Endometrial microvascular endothelial cells (primary cell): ENCODE measurements around the gene ASPG. TPM values are rescaled to one million over a fixed set of nuclear protein-coding genes. Genes with fewer than 3 reads are reported as not detected.

Experiments
- in situ Hi-C: cut with HindIII; loops from 2 replicates; pipeline ENCODE4 v1.10.0; 2017; ENCODE audit warnings: low sequenced_read_pairs, low pct_unique_long_range_greater_than_20kb; ENCODE audit errors: inconsistent ontology term
- total RNA-seq: library from RNA; depleted of rRNA; stranded (reverse); fragments of >200 nt; gene quantifications from one replicate; pipeline ENCODE4 v1.2.3, GENCODE V29; 2015; ENCODE audit errors: inconsistent ontology term

Gene ASPG
- total RNA-seq, 1 donor from 2014 or later = not detected

- in situ Hi-C loops = no loop called here
Measured at GRCh38 chr14:104140213-104140462, 54.6 kb downstream of the ASPG start.

- in situ Hi-C loops = no loop called here
Measured at GRCh38 chr14:104140463-104141331, 55.2 kb downstream of the ASPG start.

- in situ Hi-C loops = no loop called here
Measured at GRCh38 chr14:104141621-104142091, 56.2 kb downstream of the ASPG start.

- in situ Hi-C loops = no loop called here
Measured at GRCh38 chr14:104142136-104142945, 56.8 kb downstream of the ASPG start.

GRCh38 chr14:104142946-104143470 lies 57.5 kb downstream of the ASPG start:
- in situ Hi-C loops = no loop called here

GRCh38 chr14:104143521-104144452 lies 58.3 kb downstream of the ASPG start:
- in situ Hi-C loops = no loop called here

GRCh38 chr14:104144453-104144790 lies 58.9 kb downstream of the ASPG start:
- in situ Hi-C loops = no loop called here

- in situ Hi-C loops = no loop called here
Measured at GRCh38 chr14:104144911-104145825, 59.7 kb downstream of the ASPG start.

- in situ Hi-C loops = no loop called here
Measured at GRCh38 chr14:104145826-104146601, 60.5 kb downstream of the ASPG start.

GRCh38 chr14:104146651-104147345 lies 61.3 kb downstream of the ASPG start:
- in situ Hi-C loops = no loop called here

GRCh38 chr14:104147346-104148125 lies 62.0 kb downstream of the ASPG start:
- in situ Hi-C loops = no loop called here

- in situ Hi-C loops = no loop called here
Measured at GRCh38 chr14:104148433-104149277, 63.2 kb downstream of the ASPG start.

GRCh38 chr14:104149278-104149595 lies 63.7 kb downstream of the ASPG start:
- in situ Hi-C loops = no loop called here

- in situ Hi-C loops = no loop called here
Measured at GRCh38 chr14:104149617-104150135, 64.2 kb downstream of the ASPG start.
